PFSK-1 (cell line): ENCODE data around the gene MRPL27.

Experiments used
- POLR2AphosphoS5 ChIP-seq: IDR thresholded peaks from 2 replicates; pipeline ENCODE4 v1.6.1; 2012; ENCODE audit warnings: low read depth, mild to moderate bottlenecking, control low read depth, low read length, moderate library complexity
- REST ChIP-seq, 2 experiments: IDR thresholded peaks; 2 replicates each; pipeline versions ENCODE4 v1.6.1 to v1.8.0; 2011 to 2012; ENCODE audit warnings: low read depth in 2 of 2, low read length in 2 of 2, control low read depth in 1 of 2, inconsistent platforms in 1 of 2, mild to moderate bottlenecking in 1 of 2, moderate library complexity in 1 of 2; ENCODE audit not compliant: insufficient read depth in 1 of 2
- SIN3A ChIP-seq: IDR thresholded peaks from 2 replicates; pipeline ENCODE4 v1.6.1; 2012; ENCODE audit warnings: mild to moderate bottlenecking, low read length, moderate library complexity, borderline replicate concordance; ENCODE audit not compliant: insufficient read depth

- peak; percentile 76 for TF ChIP-seq POLR2AphosphoS5
- TF ChIP-seq REST (IDR thresholded peaks at IDR 0.05; ENCODE audit: insufficient read depth in 1 of 2, low read depth in 2 of 2, low read length in 2 of 2), result peak in 1 of 2 experiments; percentile 35; a peak in 1 of 4 replicates
- TF ChIP-seq SIN3A, result no peak
Observed at GRCh38 chr17:50345432-50346312, 27.3 kb downstream of the MRPL27 start, which contains the start of gene XYLT2.
